Mesenchymal stem cell (in vitro differentiated cells and primary cell): ENCODE measurements around the gene ERGIC3.
"Not testable (repeated sequence)": the region's sequence is repeated elsewhere in the genome, so short reads cannot be mapped to it uniquely, and the experiment has no call there.

ENCODE experiments used
- DNase-seq: peaks from one replicate; pipeline ENCODE4 v3.0.0-alpha.2; 2013
- H2AFZ ChIP-seq: one replicate; pipeline ENCODE4 v1.6.1; 2013; ENCODE audit warnings: low read depth, mild to moderate bottlenecking, control low read depth, inconsistent platforms, low read length, moderate library complexity
- H2AK5ac ChIP-seq: 2 replicates; pipeline ENCODE4 v1.6.1; 2013; ENCODE audit warnings: low read length, moderate library complexity, mild to moderate bottlenecking, inconsistent platforms; ENCODE audit not compliant: severe bottlenecking
- H2BK120ac ChIP-seq: one replicate; pipeline ENCODE4 v1.6.1; 2013; ENCODE audit warnings: low read depth, mild to moderate bottlenecking, inconsistent platforms, low read length, moderate library complexity
- H2BK12ac ChIP-seq, 2 experiments: one replicate each; pipeline ENCODE4 v1.6.1; 2013; ENCODE audit warnings: inconsistent platforms in 2 of 2, low read length in 2 of 2, mild to moderate bottlenecking in 2 of 2, moderate library complexity in 2 of 2, control low read depth in 1 of 2
- H2BK15ac ChIP-seq: one replicate; pipeline ENCODE4 v1.6.1; 2013; ENCODE audit warnings: mild to moderate bottlenecking, low read depth, inconsistent platforms; ENCODE audit not compliant: poor library complexity, severe bottlenecking
- H2BK5ac ChIP-seq: 2 replicates; pipeline ENCODE4 v1.6.1; 2013; ENCODE audit warnings: low read depth, mild to moderate bottlenecking, low read length, control low read depth, inconsistent platforms; ENCODE audit not compliant: poor library complexity, severe bottlenecking
- H3K14ac ChIP-seq, 2 experiments: one replicate each; pipeline ENCODE4 v1.6.1; 2013; ENCODE audit warnings: inconsistent platforms in 2 of 2, low read length in 2 of 2, control low read depth in 1 of 2, mild to moderate bottlenecking in 1 of 2, moderate library complexity in 1 of 2
- H3K18ac ChIP-seq, 2 experiments: one replicate each; pipeline ENCODE4 v1.6.1; 2013; ENCODE audit warnings: inconsistent platforms in 2 of 2, low read length in 2 of 2, control low read depth in 1 of 2, low read depth in 1 of 2, mild to moderate bottlenecking in 1 of 2
- H3K23ac ChIP-seq, 2 experiments: one replicate each; pipeline ENCODE4 v1.6.1; 2013; ENCODE audit warnings: inconsistent platforms in 2 of 2, low read length in 2 of 2, mild to moderate bottlenecking in 2 of 2, moderate library complexity in 2 of 2, control low read depth in 1 of 2
- H3K27ac ChIP-seq: 2 replicates; pipeline ENCODE4 v1.5.1; 2013; ENCODE audit warnings: mild to moderate bottlenecking, moderate library complexity, low read length, control low read depth, inconsistent platforms; ENCODE audit not compliant: poor library complexity, severe bottlenecking
- H3K27me3 ChIP-seq, 2 experiments: 2 replicates each; pipeline versions ENCODE4 v1.6.1 to v1.7.0; 2013; ENCODE audit warnings: low read length in 2 of 2, mild to moderate bottlenecking in 2 of 2, moderate library complexity in 2 of 2, control low read depth in 1 of 2, inconsistent platforms in 1 of 2; ENCODE audit not compliant: control insufficient read depth in 1 of 2, insufficient read depth in 1 of 2
- H3K36me3 ChIP-seq, 2 experiments: 2 replicates each; pipeline versions ENCODE4 v1.6.1 to v1.7.0; 2013; ENCODE audit warnings: low read length in 2 of 2, control low read depth in 1 of 2, inconsistent platforms in 1 of 2, low read depth in 1 of 2, mild to moderate bottlenecking in 1 of 2; ENCODE audit not compliant: insufficient read depth in 2 of 2, control insufficient read depth in 1 of 2
- H3K4ac ChIP-seq, 2 experiments: one replicate each; pipeline ENCODE4 v1.6.1; 2013; ENCODE audit warnings: inconsistent platforms in 2 of 2, low read length in 2 of 2, mild to moderate bottlenecking in 2 of 2, moderate library complexity in 2 of 2, control low read depth in 1 of 2, low read depth in 1 of 2
- H3K4me1 ChIP-seq: 2 replicates; pipeline ENCODE4 v1.6.1; 2013; ENCODE audit warnings: low read depth, low read length, control low read depth; ENCODE audit not compliant: control insufficient read depth, insufficient read depth
- H3K4me2 ChIP-seq: 2 replicates; pipeline ENCODE4 v1.6.1; 2013; ENCODE audit warnings: low read length, mild to moderate bottlenecking, inconsistent platforms; ENCODE audit not compliant: poor library complexity, severe bottlenecking
- H3K4me3 ChIP-seq, 2 experiments: 2 replicates each; pipeline versions ENCODE4 v1.5.1 to v1.7.0; 2013; ENCODE audit warnings: low read length in 2 of 2, mild to moderate bottlenecking in 2 of 2, control low read depth in 1 of 2, low read depth in 1 of 2; ENCODE audit not compliant: insufficient read depth in 1 of 2
- H3K79me1 ChIP-seq: replicated peaks from 2 replicates; pipeline ENCODE4 v1.6.1; 2013; ENCODE audit warnings: mild to moderate bottlenecking, control low read depth, low read length, inconsistent platforms; ENCODE audit not compliant: poor library complexity, severe bottlenecking
- H3K9ac ChIP-seq: 2 replicates; pipeline ENCODE4 v1.7.0; 2013; ENCODE audit warnings: mild to moderate bottlenecking, low read length, moderate library complexity
- H3K9me3 ChIP-seq: 2 replicates; pipeline ENCODE4 v1.7.0; 2013; ENCODE audit warnings: mild to moderate bottlenecking, low read length; ENCODE audit not compliant: control insufficient read depth
- H4K8ac ChIP-seq: one replicate; pipeline ENCODE4 v1.6.1; 2013; ENCODE audit warnings: inconsistent platforms, mild to moderate bottlenecking, low read length, moderate library complexity
- H4K91ac ChIP-seq: one replicate; pipeline ENCODE4 v1.6.1; 2013; ENCODE audit warnings: mild to moderate bottlenecking, low read length, inconsistent platforms
- WGBS: methylation state at CpG from one replicate; pipeline ENCODE4 v1.1.7; 2013; ENCODE audit warnings: mixed read lengths; 5-methylcytosine and 5-hydroxymethylcytosine counted together

The ERGIC3 gene

DNA sequence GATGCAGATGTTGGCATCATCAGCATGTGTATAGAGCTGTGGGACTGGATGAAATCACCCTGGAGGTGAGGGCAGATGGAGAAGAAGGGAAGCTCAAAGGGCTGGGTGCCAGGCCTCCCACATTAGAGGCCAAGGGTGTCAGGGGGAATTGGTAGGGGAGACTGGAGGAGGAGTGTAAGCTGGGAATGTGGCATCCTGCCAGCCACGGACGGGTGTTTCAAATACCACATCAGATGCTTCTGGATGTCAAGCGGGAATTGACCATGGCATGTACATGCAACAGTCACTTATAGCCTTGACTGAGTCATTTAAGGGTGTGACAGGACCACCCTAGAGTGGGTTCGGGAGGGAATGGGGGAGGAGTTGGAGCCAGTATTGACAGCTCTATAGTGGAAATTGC, 9.6 kb downstream of the ERGIC3 start:
- 86% methylated on average over 4 of the region's 4 CpGs for WGBS
- Histone ChIP-seq H3K23ac (no peak overlapping the region), H3K4me3 (no peak overlapping the region), H3K27ac (no peak overlapping the region), H3K27me3 (no peaks in the 10 kb centered on the region), H4K91ac (no peak overlapping the region), H3K14ac (no peak overlapping the region), H3K36me3 (peaks cover 76 to 91% of the 10 kb centered on the region in 2 experiments), H3K18ac (no peak overlapping the region), H2AFZ (no peak overlapping the region), H3K4me2 (no peak overlapping the region), H3K79me1 (peaks cover 27% of the 10 kb centered on the region), H3K4me1 (no peaks in the 10 kb centered on the region), H2BK15ac (no peak overlapping the region), H2BK12ac (no peak overlapping the region), H3K4ac (no peak overlapping the region), H3K9ac (no peak overlapping the region), H3K9me3 (no peaks in the 10 kb centered on the region), H4K8ac (no peak overlapping the region), H2BK120ac (no peak overlapping the region), H2AK5ac (no peak overlapping the region), H2BK5ac (no peak overlapping the region)
- no peak for DNase-seq

DNA sequence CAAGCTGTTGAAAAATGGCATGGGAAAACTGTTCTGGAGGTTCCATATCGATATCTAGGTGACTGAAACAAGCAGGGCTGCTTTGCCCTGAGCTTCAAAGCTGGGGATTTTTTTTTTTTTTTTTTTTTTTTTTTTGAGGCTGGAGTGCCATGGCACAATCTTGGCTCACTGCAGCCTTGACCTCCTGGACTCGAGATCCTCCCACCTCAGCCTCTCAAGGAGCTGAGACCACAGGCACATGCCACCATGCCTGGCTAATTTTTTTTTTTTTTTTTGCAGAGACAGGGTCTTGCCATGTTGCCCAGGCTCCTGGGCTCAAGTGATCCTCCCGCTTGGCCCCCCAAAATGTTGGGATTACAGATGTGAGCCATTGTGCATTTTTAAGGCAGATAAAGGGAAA, 11.0 kb downstream of the ERGIC3 start:
- no peak overlapping the region for H2BK12ac ChIP-seq
- H3K4me2 ChIP-seq, result no peak overlapping the region
- no peak overlapping the region for H2AK5ac ChIP-seq
- H3K9me3 ChIP-seq, result no peaks in the 10 kb centered on the region
- WGBS, result 97% methylated on average over 3 of the region's 3 CpGs
- no peak overlapping the region for H4K8ac ChIP-seq
- H2BK15ac ChIP-seq, result no peak overlapping the region
- no peak overlapping the region for H2BK5ac ChIP-seq
- H3K79me1 ChIP-seq, result peaks cover 22% of the 10 kb centered on the region
- H3K4me1 ChIP-seq, result no peaks in the 10 kb centered on the region
- no peak overlapping the region for H3K18ac ChIP-seq
- no peak overlapping the region for H2AFZ ChIP-seq
- no peak overlapping the region for H3K23ac ChIP-seq
- H3K36me3 ChIP-seq, result peaks cover 82 to 91% of the 10 kb centered on the region in 2 experiments
- DNase-seq, result no peak
- no peak overlapping the region for H3K27ac ChIP-seq
- no peak overlapping the region for H3K4me3 ChIP-seq
- H3K9ac ChIP-seq, result no peak overlapping the region
- no peak overlapping the region for H4K91ac ChIP-seq
- H3K4ac ChIP-seq, result no peak overlapping the region
- no peak overlapping the region for H2BK120ac ChIP-seq
- no peak overlapping the region for H3K14ac ChIP-seq
- no peaks in the 10 kb centered on the region for H3K27me3 ChIP-seq

DNA sequence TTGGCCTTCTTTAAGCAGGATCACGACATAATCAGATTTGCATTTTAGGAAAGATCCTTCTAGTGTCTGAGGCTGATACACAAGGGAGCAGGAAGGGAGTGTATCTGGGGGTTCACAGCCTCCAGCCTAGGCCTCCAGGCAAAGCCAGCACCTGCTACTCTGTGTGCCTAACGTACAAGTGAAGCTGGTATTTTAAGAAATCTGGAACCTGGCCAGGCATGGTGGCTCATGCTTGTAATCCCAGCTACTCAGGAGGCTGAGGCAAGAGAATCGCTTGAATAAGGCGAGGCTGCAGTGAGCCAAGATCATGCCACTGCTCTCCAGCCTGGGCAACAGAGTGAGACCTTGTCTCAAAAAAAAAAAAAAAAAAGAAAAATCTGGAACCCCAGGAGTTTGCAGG, 13.6 kb downstream of the ERGIC3 start:
- not testable (repeated sequence) for H2AFZ ChIP-seq, H3K9me3 ChIP-seq, H4K91ac ChIP-seq, H3K18ac ChIP-seq, H3K14ac ChIP-seq, H3K27ac ChIP-seq, H3K4me2 ChIP-seq, H3K4ac ChIP-seq, DNase-seq, H2BK12ac ChIP-seq, H2AK5ac ChIP-seq, H4K8ac ChIP-seq, H2BK5ac ChIP-seq, H3K23ac ChIP-seq, H3K27me3 ChIP-seq, H2BK120ac ChIP-seq, H2BK15ac ChIP-seq, H3K9ac ChIP-seq, H3K4me3 ChIP-seq, H3K4me1 ChIP-seq
- Histone ChIP-seq H3K79me1 (peaks cover 16% of the 10 kb centered on the region), H3K36me3 (peaks cover 77 to 94% of the 10 kb centered on the region in 2 experiments)
- 97% methylated on average over 4 of the region's 4 CpGs for WGBS

DNA sequence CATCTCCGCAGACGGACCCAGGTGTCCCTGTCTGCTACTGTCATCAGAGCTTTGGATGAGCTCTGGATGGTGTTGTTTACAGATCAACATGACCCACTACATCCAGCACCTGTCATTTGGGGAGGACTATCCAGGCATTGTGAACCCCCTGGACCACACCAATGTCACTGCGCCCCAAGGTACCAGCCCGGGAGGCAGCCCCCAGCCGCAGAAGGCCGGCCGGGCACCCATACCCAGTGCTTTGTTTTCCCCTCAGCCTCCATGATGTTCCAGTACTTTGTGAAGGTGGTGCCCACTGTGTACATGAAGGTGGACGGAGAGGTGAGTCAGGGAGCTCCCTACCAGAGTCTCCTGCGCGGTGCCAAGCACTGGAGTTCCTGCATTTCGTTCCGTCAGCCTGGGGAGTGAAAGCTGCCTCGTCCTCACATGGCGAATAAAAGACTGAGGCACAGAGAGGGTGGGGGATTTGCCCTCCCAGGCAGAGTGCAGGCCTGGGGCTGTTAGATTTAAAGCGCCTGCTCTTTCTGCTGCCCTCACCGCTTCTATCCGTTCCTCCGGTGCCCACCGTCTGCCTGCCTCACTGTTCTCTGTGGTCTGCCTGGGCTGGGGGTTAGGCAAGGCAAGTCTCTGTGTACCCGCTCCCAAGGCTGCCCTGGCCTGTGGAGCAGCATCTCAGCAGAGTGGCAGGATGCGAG, 14.2 kb downstream of the ERGIC3 start:
- no peak overlapping the region for H2BK12ac ChIP-seq

More for the DNA sequence above, 14.2 kb downstream of the ERGIC3 start:
- Histone ChIP-seq H3K36me3 (peaks cover 71 to 88% of the 10 kb centered on the region in 2 experiments), H3K27me3 (no peaks in the 10 kb centered on the region), H2BK15ac (no peak overlapping the region), H3K9ac (no peak overlapping the region), H2AK5ac (no peak overlapping the region), H3K9me3 (no peaks in the 10 kb centered on the region), H3K23ac (no peak overlapping the region), H2BK120ac (no peak overlapping the region), H3K4me3 (no peak overlapping the region), H3K4ac (no peak overlapping the region), H3K18ac (no peak overlapping the region), H2AFZ (no peak overlapping the region), H3K4me2 (no peak overlapping the region), H3K4me1 (peaks cover 5% of the 10 kb centered on the region), H4K8ac (no peak overlapping the region), H3K14ac (no peak overlapping the region), H3K79me1 (peaks cover 16% of the 10 kb centered on the region), H3K27ac (no peak overlapping the region), H4K91ac (no peak overlapping the region), H2BK5ac (no peak overlapping the region)
- 99% methylated on average over 21 of the region's 21 CpGs for WGBS
- DNase-seq, result no peak
